Hypothalamus (tissue), 51 donors: Measurements from ENCODE around the gene BTBD3.

ENCODE experiments used
- DNase-seq, 51 donors: peaks; one replicate each; lab custom pipeline; 2025; lab: John Stamatoyannopoulos, UW

BTBD3 gene

GRCh38 chr20:11917663-11918062 lies at the start of gene BTBD3:
Gene BTBD3 (plus strand): TSS chr20:11917893. CDS start chr20:11918276, 383 bp downstream.
- peak in 34 of 51 donors; percentile 4 to 78 (median 53) for DNase-seq

GRCh38 chr20:11869641-11870040 lies 48.1 kb upstream of the BTBD3 start:
- no peak for DNase-seq

- DNase-seq, result no peak
Measured at GRCh38 chr20:11870411-11870810, 47.3 kb upstream of the BTBD3 start.

GRCh38 chr20:11876555-11876954 lies 41.1 kb upstream of the BTBD3 start:
- no peak for DNase-seq

- no peak for DNase-seq
Measured at GRCh38 chr20:11880680-11881079, 37.0 kb upstream of the BTBD3 start.

- DNase-seq, result no peak
Measured at GRCh38 chr20:11881449-11881848, 36.2 kb upstream of the BTBD3 start.

- no peak for DNase-seq
Measured at GRCh38 chr20:11882651-11883050, 35.0 kb upstream of the BTBD3 start.

- no peak for DNase-seq
Measured at GRCh38 chr20:11888648-11889047, 29.0 kb upstream of the BTBD3 start.

- peak; percentile 43 to 97 (median 91) for DNase-seq
Measured at GRCh38 chr20:11890331-11891076, 27.2 kb upstream of the BTBD3 start.

GRCh38 chr20:11891077-11891775 lies 26.5 kb upstream of the BTBD3 start:
- peak in 44 of 51 donors; percentile 13 to 85 (median 60) for DNase-seq

- DNase-seq, result peak in 22 of 51 donors; percentile 1 to 77 (median 12)
Measured at GRCh38 chr20:11891776-11892545, 25.7 kb upstream of the BTBD3 start.

GRCh38 chr20:11894062-11894461 lies 23.6 kb upstream of the BTBD3 start:
- DNase-seq, result no peak

GRCh38 chr20:11895861-11896387 lies 21.8 kb upstream of the BTBD3 start:
- DNase-seq, result no peak

- DNase-seq, result no peak
Measured at GRCh38 chr20:11901127-11901526, 16.6 kb upstream of the BTBD3 start.

GRCh38 chr20:11902285-11902697 lies 15.4 kb upstream of the BTBD3 start:
- DNase-seq, result no peak

GRCh38 chr20:11905460-11906179 lies 12.1 kb upstream of the BTBD3 start:
- DNase-seq, result no peak

GRCh38 chr20:11906626-11907480 lies 10.8 kb upstream of the BTBD3 start:
- DNase-seq, result no peak

GRCh38 chr20:11907621-11908020 lies 10.1 kb upstream of the BTBD3 start:
- no peak for DNase-seq

- DNase-seq, result peak in 3 of 51 donors; percentile 18 to 49 (median 21)
Measured at GRCh38 chr20:11912013-11912658, 5.6 kb upstream of the BTBD3 start.
